Esophagus squamous epithelium (tissue), 4 donors: ENCODE measurements around the gene FBH1.

ENCODE experiments used
- CTCF ChIP-seq, 6 experiments: fragments of 450-650 bp in 4 of 6; fragments of 200-600 bp in 2 of 6; sonication (generic) in 2 of 6; IDR thresholded peaks; one replicate each; pipeline ENCODE4 v1.5.1; 2016 to 2019; ENCODE audit warnings: antibody characterized with exemption in 6 of 6, mild to moderate bottlenecking in 4 of 6, moderate library complexity in 4 of 6
- POLR2A ChIP-seq, 4 donors: fragments of 450-650 bp; IDR thresholded peaks; one replicate each; pipeline ENCODE4 v1.6.1; 2017; ENCODE audit warnings: antibody characterized with exemption in 4 of 4, mild to moderate bottlenecking in 4 of 4, moderate library complexity in 3 of 4

GRCh38 chr10:5937016-5937415 lies 47.0 kb downstream of the FBH1 start:
- TF ChIP-seq CTCF (IDR thresholded peaks at IDR 0.05) (no peak), POLR2A (IDR thresholded peaks at IDR 0.05) (no peak)
